ENCODE results near the gene PAFAH1B2.
A peak's percentile ranks its signal among the peaks of the same experiment; 100 is the strongest.
"Not testable (repeated sequence)": the region's sequence is repeated elsewhere in the genome, so short reads cannot be mapped to it uniquely, and the experiment has no call there.

PAFAH1B2 gene

GRCh38 chr11:117175104-117175503 is 31.0 kb downstream of the PAFAH1B2 start:
- no peak for DNase-seq

DNA sequence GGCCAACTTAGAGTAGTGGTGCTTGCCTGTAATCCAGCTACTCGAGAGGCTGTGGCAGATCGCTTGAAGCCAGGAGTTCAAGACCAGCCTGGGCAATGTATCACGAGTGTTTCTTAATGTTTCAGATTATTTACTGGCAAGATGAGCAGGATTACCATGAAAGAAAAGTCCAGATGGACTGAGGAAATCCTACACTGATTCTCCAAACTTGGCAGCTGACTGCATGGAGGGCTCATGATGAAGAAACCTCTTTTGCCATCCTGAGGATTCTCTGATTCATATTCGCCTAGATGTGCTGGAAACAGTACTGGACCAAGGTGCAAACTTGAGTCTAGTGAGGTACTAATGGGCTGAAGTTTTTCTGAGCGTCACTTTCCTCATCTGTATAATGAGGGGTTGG is 31.7 kb downstream of the PAFAH1B2 start:
- DNase-seq: no peak

DNA sequence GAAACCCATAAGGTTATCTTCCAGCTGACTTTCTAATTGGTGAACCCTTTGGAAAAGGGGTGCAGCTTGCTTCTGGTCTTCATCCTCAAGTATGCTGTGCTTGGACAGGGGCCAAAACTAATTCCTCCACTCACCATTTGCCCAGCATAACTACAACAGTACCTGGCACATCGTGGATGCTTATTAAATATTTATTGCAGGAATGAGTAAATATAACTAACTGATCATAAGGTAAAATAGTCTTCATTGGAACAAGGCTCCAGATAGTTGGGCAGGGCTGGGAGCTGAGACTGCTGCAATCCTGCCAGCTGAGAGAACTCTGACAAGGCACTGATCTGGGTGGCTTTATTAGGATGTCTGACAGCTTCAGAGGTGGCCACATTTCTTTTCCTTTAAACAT is 32.1 kb downstream of the PAFAH1B2 start:
- DNase-seq: no peak

GRCh38 chr11:117177534-117178209 is 33.6 kb downstream of the PAFAH1B2 start:
- no peak for DNase-seq

DNA sequence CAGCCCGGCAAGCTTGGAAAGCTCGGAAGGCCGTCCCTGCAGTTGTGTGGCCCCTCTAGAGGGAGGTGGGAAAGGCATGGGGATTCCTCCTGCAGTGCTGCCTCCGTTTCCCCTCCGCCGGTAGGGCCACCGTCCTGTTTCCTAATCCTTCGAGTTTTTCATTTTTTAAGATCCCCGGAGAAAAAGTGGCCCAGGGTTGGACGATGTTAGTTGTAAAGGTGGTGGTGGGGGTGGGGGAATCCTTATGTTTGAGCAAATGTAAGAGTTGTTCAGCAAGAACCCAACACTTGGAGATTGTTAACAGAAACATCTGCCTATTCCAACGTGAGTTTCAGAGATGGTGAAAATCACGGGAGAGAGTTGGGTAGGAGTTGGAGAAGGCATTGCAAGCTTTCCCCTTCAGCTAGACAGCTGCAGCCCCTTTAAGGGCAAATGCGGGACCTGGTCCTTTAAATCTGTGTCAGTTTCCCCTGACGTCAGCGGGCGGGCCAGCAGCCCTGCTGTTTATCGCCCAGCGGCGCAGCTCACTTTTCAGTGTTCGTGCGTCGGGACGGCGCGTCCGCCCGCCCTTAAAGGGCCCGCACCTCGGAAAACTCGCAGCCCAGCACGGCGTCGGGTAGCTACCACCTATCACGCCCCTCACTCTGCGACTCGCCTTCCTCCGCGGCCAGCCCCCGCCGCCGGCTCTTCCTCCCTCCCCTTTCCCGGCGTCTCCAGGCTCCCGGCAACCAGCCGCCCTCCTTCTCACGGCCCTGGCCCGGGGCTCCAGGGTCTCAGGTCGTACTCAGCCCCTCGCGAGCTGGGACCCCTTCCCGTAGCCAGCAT is 34.3 kb downstream of the PAFAH1B2 start, which contains the start of gene SIDT2:
TSS of gene SIDT2 (plus strand) at position 534 of the 825 bp plus-strand sequence. CDS start 521 bp downstream, outside the sequence.
- DNase-seq: peak; percentile 71 to 96 (median 84)

DNA sequence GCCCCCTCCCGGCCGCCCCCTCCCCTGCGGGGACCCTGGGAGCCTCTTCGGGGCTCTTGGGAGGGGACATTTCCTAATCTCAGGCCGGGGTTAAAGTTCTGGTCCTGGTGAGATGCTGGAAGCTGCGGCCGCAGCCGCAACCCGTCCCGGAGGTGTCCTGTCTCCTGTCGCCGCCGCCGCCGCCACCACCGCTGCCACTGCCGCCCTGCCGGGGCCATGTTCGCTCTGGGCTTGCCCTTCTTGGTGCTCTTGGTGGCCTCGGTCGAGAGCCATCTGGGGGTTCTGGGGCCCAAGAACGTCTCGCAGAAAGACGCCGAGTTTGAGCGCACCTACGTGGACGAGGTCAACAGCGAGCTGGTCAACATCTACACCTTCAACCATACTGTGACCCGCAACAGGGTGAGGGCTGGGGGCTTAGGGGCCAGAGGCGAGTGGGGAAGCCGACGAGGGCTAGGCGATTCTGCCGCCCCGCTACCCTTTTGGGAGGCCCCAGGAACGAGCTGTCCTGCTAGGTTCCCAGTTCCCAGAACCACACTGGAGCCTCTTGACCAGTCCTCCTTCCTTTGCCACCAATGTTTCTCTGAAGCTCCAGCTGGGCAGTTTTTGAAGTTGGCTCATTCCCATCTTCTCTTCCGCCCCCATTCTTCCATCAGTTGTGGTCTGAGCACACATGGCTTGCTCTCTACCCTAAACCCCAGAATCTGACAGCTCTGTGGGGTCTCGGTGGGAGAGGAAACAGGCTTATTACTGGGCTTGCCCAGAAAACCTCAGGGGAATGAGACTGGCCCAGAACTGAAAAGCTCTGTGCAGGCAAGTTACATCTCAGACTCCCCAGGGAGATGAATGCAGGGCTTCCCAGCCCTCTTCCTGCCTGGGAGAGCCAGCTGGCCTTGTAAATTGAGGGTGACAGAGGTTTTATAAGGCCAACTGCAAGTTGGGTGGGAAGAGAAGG is 35.2 kb downstream of the PAFAH1B2 start:
- DNase-seq: peak in 4 of 5 experiments; percentile 21 to 61 (median 43)

- DNase-seq: no peak
These were observed 35.9 kb downstream of the PAFAH1B2 start for GRCh38 chr11:117180020-117180419.

DNA sequence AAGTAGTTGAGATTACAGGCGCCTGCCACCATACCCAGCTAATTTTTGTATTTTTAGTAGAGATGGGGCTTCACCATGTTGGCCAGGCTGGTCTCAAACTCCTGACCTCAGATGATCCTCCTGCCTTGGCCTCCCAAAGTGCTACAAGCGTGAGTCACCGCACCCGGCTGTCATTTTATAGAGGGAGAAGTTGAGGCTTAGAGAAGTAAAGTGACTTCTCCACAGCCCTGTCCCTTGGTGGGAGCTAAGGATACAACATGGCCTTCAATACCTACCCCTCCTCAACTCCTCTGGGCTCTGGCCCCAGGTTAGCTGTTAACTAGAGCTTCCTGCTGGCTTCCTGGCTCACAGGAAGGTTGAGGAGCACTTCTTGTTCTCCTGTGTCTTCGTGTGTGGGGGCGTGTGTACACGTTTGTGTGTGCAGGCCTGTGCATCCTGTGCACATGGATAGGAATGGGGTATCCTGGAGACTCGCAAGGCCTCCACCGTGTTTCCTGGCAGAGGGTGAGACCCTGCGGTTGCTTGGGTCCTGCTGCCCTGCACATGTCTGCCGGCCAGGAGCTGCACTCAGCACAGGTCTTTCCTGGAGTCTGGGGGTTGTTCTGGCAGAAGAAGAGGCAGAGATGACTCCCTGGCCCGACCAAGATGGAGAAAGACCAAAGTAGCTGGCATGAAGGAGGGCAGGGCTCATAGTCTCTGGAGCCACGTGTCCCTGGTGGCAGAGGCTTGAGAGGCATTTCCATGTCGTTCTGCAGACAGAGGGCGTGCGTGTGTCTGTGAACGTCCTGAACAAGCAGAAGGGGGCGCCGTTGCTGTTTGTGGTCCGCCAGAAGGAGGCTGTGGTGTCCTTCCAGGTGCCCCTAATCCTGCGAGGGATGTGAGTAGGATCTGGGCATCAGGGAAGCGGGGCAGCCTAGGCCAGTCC is 36.8 kb downstream of the PAFAH1B2 start:
- peak in 4 of 5 experiments; percentile 21 to 89 (median 38) for DNase-seq

DNA sequence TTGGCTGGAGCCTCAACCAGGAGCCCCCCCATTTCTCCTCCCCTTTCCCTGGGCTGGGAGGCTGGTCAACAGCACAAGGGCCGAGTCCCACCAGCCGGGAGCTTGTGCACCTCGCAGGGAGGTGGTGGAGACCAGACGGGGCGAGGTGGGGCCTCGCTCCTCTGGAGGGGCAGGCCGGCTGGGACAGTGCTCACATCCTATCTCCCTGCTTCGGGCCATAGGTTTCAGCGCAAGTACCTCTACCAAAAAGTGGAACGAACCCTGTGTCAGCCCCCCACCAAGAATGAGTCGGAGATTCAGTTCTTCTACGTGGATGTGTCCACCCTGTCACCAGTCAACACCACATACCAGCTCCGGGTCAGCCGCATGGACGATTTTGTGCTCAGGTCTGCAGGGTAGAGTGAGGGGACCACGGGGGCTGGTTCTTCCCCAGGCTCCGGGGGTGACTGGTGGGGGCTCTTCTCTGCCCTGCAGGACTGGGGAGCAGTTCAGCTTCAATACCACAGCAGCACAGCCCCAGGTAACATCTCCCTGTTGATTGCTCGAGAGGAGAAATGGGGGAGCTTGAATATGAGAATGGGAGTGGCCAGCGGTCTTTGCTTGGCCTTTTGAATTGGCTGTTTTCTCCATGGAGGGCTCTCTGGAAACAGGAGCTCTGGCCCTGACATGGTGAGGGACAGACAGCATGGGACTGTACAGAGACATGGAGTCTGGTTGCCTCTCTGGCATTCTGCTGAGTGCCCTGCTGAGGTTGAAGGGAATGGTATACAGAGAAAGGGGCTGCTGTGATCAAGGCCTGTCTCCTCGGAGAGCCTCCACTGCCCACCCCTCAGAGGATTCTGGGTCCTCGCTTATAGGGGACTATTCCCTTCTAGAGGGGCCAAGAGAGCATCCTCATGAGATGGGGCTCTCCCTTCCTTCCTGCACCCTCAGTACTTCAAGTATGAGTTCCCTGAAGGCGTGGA is 37.8 kb downstream of the PAFAH1B2 start:
- DNase-seq: no peak

DNA sequence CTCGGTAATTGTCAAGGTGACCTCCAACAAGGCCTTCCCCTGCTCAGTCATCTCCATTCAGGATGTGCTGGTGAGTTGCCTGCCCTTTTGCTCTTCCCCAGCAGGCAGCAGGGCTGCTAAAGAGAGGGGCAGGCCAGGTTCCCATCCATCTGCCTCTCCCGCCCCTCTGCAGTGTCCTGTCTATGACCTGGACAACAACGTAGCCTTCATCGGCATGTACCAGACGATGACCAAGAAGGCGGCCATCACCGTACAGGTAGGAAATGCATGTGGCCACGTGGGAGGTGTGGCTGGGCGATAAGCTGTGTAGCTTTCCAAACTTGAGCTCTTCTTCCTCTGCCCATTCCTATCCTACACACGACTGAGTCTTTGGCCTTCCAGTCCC is 38.5 kb downstream of the PAFAH1B2 start:
- DNase-seq: no peak

DNA sequence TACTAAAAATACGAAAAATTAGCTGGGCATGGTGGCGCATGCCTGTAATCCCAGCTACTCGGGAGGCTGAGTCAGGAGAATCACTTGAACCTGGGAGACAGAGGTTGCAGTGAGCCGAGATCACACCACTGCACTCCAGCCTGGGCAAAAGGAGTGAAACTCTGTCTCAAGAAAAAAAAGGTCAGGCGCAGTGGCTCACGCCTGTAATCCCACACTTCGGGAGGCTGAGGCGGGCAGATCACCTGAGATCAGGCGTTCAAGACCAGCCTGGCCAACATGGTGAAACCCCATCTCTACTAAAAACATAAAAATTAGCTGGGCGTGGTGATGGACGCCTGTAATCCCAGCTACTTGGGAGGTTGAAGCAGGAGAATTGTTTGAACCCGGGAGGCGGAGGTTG is 39.1 kb downstream of the PAFAH1B2 start:
- not testable (repeated sequence) for DNase-seq

DNA sequence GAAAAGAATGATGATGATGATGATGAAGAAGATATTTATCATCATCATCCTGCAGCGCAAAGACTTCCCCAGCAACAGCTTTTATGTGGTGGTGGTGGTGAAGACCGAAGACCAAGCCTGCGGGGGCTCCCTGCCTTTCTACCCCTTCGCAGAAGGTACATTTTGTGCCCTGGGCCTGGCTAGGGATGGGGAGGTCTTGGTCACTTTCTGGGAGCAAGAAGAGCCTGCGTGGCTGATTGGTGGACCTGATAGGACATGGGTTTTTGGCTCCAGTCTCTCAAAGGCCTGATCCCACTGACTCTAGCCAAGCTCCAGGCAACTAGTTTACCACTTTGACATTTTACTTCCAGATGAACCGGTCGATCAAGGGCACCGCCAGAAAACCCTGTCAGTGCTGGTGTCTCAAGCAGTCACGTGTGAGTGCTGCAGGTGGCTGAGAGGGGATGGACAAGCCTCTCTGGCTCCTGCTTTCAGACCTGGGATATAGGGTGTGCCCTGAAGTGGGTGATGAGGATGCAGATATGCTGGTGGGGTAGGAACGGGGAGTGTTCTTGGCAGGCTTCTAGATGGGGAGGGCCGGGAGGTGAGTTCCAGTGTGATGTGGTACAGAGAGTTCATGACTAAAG is 39.8 kb downstream of the PAFAH1B2 start:
- DNase-seq: no peak

- no peak for DNase-seq
These were observed 41.8 kb downstream of the PAFAH1B2 start for GRCh38 chr11:117185736-117186430.

DNA sequence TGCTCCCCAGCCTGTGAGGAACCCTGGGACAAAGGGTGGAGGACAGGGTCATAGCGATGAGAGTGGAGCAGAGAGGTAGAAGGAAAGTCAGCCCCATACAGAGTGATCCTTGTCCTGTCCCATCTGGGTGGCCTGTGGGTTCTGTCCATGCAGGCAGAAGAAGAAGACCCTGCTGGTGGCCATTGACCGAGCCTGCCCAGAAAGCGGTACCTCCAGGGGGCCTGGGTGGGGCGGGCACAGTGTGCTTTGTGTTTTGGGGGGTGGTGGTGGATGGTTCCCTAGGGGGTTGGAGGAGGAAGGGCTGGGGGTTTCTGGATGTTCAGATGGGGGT is 42.3 kb downstream of the PAFAH1B2 start:
- no peak for DNase-seq

DNA sequence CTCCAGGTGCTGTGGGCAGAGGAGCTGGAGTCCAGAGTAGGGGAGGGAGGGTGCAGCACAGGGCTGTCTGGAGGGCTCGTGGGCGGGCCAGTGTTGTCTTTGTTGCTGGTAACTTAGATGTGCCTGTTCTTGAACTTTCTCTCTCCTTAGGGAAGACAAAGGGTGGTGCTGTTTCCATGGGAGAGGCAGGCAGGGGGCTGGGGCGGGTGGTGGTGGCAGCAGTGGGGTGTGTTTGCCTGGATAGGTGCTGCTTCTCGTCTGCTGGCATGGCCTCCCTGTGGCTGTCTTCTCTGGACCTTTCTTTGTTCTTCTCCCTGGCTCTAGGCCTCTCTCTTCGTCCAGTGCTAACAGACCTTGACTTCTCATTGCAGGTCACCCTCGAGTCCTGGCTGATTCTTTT is 42.9 kb downstream of the PAFAH1B2 start:
- DNase-seq: no peak

DNA sequence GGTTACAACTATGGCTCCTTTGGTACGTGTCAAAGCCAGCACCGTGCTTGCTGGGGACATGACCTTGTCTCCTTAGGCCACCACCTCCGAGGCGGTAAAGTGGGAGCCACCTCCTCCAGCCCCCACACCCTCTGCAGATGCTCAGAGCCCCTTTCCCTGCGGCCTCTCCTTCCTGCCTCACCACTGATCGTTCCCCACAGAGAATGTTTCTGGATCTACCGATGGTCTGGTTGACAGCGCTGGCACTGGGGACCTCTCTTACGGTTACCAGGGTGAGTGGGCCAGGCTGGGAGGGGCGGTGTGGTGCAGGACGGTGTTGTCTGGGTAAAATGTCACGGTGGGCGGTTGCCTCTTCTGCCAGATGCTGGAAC is 43.3 kb downstream of the PAFAH1B2 start:
- no peak for DNase-seq

GRCh38 chr11:117187799-117188481 is 43.9 kb downstream of the PAFAH1B2 start:
- DNase-seq: no peak

- DNase-seq: no peak
These were observed 44.6 kb downstream of the PAFAH1B2 start for GRCh38 chr11:117188620-117189081.

All from T-helper 2 cell (primary cell).